ENCODE results near the gene SLC25A23.
"Not testable (repeated sequence)": the region's sequence is repeated elsewhere in the genome, so short reads cannot be mapped to it uniquely, and the experiment has no call there.

Gene SLC25A23

DNA sequence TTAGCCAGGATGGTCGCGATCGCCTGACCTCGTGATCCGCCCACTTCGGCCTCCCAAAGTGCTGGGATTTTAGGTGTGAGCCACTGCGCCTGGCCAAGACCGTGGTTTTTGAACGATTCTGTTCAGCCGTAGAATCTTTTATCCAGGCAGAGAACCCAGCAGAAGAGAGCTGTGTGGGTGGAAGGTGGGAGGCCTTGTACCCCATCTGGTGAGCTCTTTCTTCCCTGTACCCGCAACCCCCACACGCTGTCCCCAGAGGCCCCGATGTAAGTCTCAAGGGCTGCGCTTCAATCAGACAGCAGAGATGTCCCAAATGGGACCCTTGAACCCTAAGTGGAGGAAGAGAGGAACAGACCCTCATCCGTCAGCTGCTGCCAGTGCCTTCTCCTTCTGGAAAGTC is 3.7 kb downstream of the SLC25A23 start:
- DNase-seq, result no peak

DNA sequence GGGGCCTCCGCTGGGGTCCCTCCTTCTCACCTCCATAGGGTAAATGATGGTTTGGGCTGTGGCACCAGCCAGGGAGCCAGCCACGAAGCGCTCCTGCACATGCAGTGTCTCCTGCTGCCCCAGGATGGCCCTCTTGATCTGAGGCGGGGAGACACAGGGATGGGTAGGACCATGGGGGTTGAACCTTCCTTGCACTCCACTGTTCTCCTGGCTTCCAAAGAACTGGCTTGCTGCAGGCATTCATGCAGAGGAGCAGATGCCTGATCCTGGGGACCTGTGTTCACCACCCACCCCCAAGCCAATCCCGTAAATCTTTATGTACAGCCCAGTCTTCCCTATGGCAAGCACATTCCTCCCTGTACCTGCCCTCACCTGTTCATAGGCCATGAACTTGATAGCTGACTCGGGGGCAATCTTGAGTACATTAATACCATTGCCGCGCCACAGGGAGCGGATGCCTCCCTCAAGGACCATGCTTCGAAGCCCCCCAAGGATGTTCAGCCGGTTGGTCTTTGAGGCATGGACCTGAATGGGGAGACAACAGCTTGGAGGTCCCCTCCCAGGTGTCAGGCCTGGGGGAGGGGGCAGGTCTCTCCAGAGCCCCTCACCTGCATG is 5.5 kb downstream of the SLC25A23 start:
- DNase-seq, result no peak

DNA sequence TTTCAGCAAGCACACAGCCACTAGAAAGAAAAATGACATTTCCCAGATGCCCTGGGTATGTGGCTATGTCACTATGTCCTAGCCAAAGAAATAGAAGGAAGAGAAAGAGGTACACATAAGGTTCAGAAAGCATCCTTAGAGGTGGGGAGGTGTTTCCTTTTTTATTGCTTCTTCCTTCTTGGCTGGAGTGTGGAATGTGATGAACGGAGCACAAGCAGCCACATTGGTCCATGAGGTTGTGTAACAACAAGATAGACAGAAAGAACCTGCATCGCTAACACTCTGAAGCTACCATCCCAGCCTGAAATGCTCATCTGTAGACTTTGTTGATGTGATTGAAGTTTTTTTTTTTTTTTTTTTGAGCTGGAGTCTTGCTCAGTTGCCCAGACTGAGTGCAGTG is 6.7 kb downstream of the SLC25A23 start:
- DNase-seq, result no peak

DNA sequence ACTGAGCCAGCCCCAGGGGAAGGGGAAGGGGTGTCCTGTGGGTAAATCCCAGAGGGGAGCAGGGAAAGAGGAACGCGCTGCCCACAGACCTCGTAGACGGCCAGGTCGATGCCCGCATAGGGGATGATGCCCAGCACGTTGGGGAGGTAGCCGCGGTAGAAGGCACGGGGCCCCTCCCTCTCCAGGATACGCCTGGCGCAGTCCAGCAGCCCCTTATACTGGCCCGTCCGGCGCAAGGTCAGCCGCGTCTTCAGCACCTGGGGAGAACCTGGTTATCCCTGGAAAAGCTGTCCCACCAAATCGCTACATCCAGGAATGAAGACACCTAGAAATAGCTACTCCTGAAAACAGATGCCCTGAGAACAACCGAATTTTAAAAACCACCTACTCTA is 7.4 kb downstream of the SLC25A23 start:
- DNase-seq, result no peak

GRCh38 chr19:6451583-6452222 is 7.9 kb downstream of the SLC25A23 start:
- DNase-seq, result no peak

- no peak for DNase-seq
These were observed 9.4 kb downstream of the SLC25A23 start for GRCh38 chr19:6450166-6450565.

GRCh38 chr19:6448045-6448444 is 11.5 kb downstream of the SLC25A23 start:
- DNase-seq, result no peak

- no peak for DNase-seq
These were observed 13.1 kb downstream of the SLC25A23 start for GRCh38 chr19:6446452-6446851.

GRCh38 chr19:6443986-6444385 is 15.6 kb downstream of the SLC25A23 start:
- no peak for DNase-seq

- DNase-seq, result no peak
These were observed 17.4 kb downstream of the SLC25A23 start for GRCh38 chr19:6442087-6442688.

GRCh38 chr19:6440905-6441304 is 18.7 kb downstream of the SLC25A23 start:
- no peak for DNase-seq

DNA sequence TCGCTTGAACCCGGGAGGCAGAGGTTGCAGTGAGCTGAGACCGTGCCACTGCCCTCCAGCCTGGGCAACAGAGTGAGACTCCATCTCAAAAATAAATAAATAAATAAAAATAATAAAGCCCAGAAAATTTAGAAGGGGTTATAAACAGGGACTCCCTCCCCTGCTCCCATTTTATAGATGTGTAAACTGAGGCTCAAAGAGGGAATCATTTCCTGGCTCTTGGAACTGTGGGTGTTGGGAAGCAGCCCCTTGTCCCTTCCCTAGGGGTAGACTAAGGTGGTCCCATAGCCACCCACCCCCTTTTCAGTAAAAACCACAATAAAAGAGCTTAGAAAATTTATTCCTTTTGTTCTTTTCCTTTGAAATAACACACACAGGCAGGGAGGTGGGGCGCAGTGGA is 19.8 kb downstream of the SLC25A23 start:
- DNase-seq, result no peak

DNA sequence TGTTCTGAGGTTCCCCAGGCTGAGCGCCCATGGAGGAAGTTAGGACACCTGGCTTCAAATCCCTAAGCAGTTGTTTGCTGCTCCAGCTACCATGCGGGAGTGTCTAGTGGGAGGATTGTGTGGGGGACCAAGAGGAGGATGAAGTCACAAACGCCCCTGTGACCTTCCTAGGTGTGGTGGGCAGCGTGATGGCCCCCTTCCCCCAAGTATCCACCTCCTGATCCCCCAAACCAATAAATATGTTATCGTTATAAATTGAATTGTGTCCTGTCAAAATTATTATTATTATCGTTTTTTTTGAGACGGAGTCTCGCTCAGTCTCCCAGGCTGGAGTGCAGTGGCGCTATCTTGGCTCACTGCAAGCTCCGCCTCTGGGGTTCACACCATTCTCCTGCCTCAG is 25.9 kb downstream of the SLC25A23 start, which contains the start of gene SLC25A41:
Gene SLC25A41 (minus strand): TSS at position 101 of the 400 bp plus-strand sequence. CDS start 70 bp downstream, at position 31.
- DNase-seq, result no peak

GRCh38 chr19:6433165-6433564 is 26.4 kb downstream of the SLC25A23 start:
- no peak for DNase-seq

DNA sequence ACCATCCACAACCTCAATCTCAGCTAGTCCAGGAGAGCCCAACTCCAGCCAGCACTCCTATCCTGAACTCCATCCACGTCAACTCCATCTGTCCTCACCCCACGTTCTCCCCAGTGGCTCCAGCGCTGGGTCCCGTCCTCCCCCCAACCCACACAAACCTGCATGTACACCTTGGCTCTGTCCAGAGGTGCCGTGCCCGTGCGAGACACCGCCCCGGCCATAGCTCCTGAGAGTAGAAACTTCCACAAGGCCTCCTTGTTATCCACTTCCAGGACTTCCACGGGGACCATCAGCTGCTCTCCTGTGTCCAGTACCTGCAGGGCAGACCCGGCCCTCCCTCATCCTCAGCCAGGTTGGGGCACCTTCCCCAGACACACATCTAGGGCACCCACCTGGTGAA is 27.7 kb downstream of the SLC25A23 start:
- DNase-seq, result no peak

DNA sequence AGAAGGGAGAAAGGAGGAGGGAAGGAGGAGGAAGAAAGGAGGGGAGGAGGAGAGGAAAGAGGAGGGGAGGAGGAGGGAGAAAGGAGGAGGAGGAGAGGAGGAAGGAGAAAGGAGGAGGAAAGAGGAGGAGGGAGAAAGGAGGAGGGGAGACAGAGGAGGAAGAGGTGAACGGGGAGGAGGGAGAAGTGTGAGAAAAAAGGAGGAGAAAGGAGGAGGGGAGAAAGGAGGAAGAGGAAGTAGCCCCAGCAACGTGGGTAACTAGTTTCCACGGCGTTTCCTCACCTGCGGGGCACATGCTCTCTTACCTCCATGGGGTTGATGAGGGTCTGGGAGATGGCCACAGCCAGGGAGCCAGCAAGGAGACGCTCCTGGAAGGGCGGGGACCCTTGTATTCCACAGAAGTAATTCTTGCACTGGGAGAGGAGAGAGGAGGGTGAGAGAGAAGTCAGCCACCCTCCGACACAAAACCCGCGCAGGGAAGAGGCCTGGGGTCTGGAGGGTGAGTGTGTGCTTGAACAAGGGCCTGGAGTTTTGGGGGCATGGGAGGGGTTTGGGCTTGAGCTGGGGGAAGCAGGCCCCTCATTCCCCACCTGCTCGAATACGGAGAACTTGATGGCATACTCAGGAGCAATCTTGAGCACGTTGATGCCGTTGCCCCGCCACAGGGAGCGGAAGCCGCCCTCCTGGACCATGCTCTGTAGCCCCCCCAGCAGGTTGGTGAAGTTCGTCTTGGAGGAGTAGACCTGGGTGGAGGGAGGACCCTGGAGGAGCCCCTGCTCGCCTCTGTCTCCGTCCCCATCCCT is 30.0 kb downstream of the SLC25A23 start:
- DNase-seq, result no peak

GRCh38 chr19:6428692-6429418 is 30.7 kb downstream of the SLC25A23 start:
- not testable (repeated sequence) for DNase-seq

DNA sequence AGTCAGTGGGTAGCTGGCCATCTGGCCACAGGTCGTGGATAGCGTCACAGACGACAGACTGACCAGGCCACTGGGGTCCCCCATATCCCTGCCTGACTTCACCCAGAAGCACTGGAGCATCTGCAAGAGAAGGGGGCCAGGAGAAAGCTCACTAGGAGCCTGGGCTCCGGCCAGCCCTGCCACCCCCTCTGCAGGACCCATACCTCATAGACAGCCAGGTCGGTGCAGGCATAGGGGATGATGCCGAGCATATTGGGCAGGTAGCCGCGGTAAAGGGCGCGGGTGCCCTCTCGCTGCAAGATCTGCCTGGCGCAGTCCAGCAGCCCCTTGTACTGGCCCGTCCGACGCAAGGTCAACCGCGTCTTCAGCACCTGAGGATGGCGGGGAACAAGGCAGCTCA is 32.5 kb downstream of the SLC25A23 start:
- DNase-seq, result no peak

DNA sequence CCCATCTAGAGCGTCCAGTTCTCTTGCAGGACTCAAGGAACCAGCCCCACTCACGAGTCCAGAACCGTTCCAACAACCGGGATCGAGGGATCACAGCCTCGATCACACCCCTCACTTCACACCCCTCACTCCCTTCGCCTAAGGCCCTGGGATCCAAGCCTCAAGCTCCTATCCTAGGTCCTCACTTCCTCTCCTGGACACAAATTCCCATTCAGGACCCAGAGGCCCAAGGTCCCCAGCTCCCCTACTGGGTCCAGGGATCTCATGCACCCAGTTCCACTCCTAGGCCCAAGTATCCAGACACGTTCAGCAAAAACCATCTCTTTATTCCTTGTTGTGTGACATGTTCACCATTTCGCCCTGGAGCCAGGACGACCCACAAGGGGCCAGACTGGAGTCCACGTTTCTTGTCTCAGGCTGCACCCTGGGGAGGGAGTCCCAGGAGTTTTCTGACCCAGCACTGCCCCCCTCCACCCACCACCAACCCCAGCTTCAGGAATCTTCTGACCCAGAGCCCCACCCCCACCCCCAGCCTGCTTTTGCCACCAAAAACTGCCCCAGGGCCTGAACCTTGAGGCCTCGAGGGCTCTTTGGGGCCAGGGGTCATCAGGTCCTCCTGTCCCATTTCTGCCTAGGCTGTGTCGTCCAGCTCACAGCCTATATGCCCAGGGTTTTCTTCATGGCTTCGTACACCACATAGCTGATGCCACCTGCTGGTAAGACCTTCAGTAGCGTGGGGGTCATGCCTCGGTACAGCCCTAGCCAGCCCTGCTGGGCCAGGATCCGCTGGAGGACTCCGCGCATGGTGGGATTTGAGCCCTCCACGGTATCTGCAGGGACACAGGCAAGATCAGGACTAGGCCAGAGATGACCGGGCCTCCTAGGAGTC is 33.6 kb downstream of the SLC25A23 start:
- no peak for DNase-seq

DNA sequence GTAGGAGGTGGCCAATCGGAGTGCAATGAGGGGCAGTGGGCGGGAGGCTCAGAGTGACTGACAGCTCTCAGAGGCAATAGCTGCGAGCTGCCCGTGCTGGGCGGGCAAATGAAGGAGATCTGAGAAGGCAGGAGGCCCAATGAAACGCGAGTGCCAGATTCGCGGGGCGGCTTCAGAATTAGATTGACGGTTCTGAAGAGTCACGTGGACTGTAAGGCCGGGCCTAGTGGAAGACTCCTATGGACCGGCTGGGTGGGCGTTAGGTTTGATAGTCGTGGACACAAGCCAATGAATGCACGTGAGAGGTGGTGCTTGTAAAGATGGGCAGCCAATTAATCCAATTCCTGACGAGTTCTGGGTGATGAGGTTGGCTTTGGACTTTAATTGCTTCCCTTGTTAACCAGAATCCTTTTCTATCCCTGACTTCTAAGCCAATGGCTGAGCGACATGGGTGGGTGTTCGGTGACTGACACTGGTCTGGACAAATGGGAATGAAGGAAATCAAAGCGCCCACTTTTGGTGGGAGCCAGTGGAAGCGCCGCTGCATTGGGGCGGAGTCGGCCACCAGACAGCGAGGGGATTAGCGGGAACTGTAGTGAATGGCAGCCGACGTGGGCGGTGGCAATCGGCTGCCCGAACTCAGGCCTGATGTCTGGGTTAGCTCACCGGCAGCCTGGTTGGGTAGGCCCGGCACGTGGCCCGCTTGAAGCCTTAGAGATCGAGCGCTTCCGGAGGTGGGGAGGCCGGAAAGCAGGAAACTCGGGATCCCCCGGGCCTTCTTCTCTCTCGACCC is 34.5 kb downstream of the SLC25A23 start:
- DNase-seq, result peak; percentile 97

Data from effector CD8-positive, alpha-beta T cell (primary cell).